Retinal pigment epithelial cell (primary cell): ENCODE measurements around the gene PANK2.

Experiments
- DNase-seq: peaks from one replicate; pipeline ENCODE4 v3.0.0-alpha.2; 2010; ENCODE audit warnings: low read depth
- H3K4me3 ChIP-seq: 2 replicates; pipeline ENCODE4 v1.5.1; 2011; ENCODE audit warnings: mild to moderate bottlenecking, low read length, control low read depth, moderate library complexity
- CTCF ChIP-seq: conservative IDR thresholded peaks from 2 replicates; pipeline ENCODE4 v1.5.1; 2011; ENCODE audit warnings: low read depth, low read length, control low read depth, inconsistent platforms

PANK2 gene

GRCh38 chr20:3863317-3863716 lies 25.9 kb upstream of the PANK2 start:
- no peak for TF ChIP-seq CTCF
- no peak overlapping the region for H3K4me3 ChIP-seq
- DNase-seq = no peak

- TF ChIP-seq CTCF = no peak
- DNase-seq = no peak
- no peak overlapping the region for H3K4me3 ChIP-seq
Measured at GRCh38 chr20:3864518-3864917, 24.7 kb upstream of the PANK2 start.

GRCh38 chr20:3865152-3865886 lies 23.9 kb upstream of the PANK2 start:
- TF ChIP-seq CTCF = no peak
- DNase-seq = no peak
- H3K4me3 ChIP-seq = no peak overlapping the region

- TF ChIP-seq CTCF = no peak
- no peak for DNase-seq
- no peak overlapping the region for H3K4me3 ChIP-seq
Measured at GRCh38 chr20:3865887-3866407, 23.2 kb upstream of the PANK2 start.

- TF ChIP-seq CTCF = no peak
- no peak overlapping the region for H3K4me3 ChIP-seq
- no peak for DNase-seq
Measured at GRCh38 chr20:3866464-3866863, 22.7 kb upstream of the PANK2 start.

- DNase-seq = no peak
- no peak for TF ChIP-seq CTCF
- H3K4me3 ChIP-seq = no peak overlapping the region
Measured at GRCh38 chr20:3867802-3868201, 21.4 kb upstream of the PANK2 start.
